ENCODE data around the gene APOL1.
A peak's percentile ranks its signal among the peaks of the same experiment; 100 is the strongest.
"Not testable (repeated sequence)": the region's sequence is repeated elsewhere in the genome, so short reads cannot be mapped to it uniquely, and the experiment has no call there.

APOL1 gene

GRCh38 chr22:36250292-36250960 is 2.5 kb upstream of the APOL1 start:
- not testable (repeated sequence) for H3K36me3 ChIP-seq (ENCODE audit: insufficient read depth, low read depth, low read length); H3K27me3 ChIP-seq (ENCODE audit: insufficient read depth, low read length); H3K4me3 ChIP-seq (ENCODE audit: low read length); H3K9ac ChIP-seq (ENCODE audit: low read depth, low read length); H3K27ac ChIP-seq (ENCODE audit: low read length); H3K4me1 ChIP-seq (ENCODE audit: insufficient read depth, low read length)
- H3K9me3 ChIP-seq (ENCODE audit: insufficient read depth, low read depth, low read length), result peaks cover 13% of the 10 kb centered on the region

- not testable (repeated sequence) for H3K4me1 ChIP-seq (ENCODE audit: insufficient read depth, low read length); H3K27me3 ChIP-seq (ENCODE audit: insufficient read depth, low read length); H3K27ac ChIP-seq (ENCODE audit: low read length); H3K9ac ChIP-seq (ENCODE audit: low read depth, low read length); H3K36me3 ChIP-seq (ENCODE audit: insufficient read depth, low read depth, low read length); H3K4me3 ChIP-seq (ENCODE audit: low read length)
- peaks cover 13% of the 10 kb centered on the region for H3K9me3 ChIP-seq (ENCODE audit: insufficient read depth, low read depth, low read length)
Measured at GRCh38 chr22:36251979-36252608, 839 bp upstream of the APOL1 start.

- no peak overlapping the region for H3K27ac ChIP-seq (ENCODE audit: low read length)
- H3K4me3 ChIP-seq (ENCODE audit: low read length), result no peak overlapping the region
- peaks cover 18% of the 10 kb centered on the region for H3K4me1 ChIP-seq (ENCODE audit: insufficient read depth, low read length)
- H3K9me3 ChIP-seq (ENCODE audit: insufficient read depth, low read depth, low read length), result peaks cover 9% of the 10 kb centered on the region
- H3K36me3 ChIP-seq (ENCODE audit: insufficient read depth, low read depth, low read length), result no peaks in the 10 kb centered on the region
- H3K9ac ChIP-seq (ENCODE audit: low read depth, low read length), result no peak overlapping the region
- H3K27me3 ChIP-seq (ENCODE audit: insufficient read depth, low read length), result no peaks in the 10 kb centered on the region; the same call in 1 of the 2 replicates
Measured at GRCh38 chr22:36253523-36254490, 874 bp downstream of the APOL1 start.

GRCh38 chr22:36255572-36255971 is 2.6 kb downstream of the APOL1 start:
- H3K4me3 ChIP-seq (ENCODE audit: low read length), result not testable (repeated sequence)

GRCh38 chr22:36256478-36256877 is 3.5 kb downstream of the APOL1 start:
- Histone ChIP-seq H3K36me3 (ENCODE audit: insufficient read depth, low read depth, low read length) (no peaks in the 10 kb centered on the region), H3K27me3 (ENCODE audit: insufficient read depth, low read length) (no peaks in the 10 kb centered on the region; the same call in 1 of the 2 replicates), H3K27ac (ENCODE audit: low read length) (no peak overlapping the region), H3K9ac (ENCODE audit: low read depth, low read length) (no peak overlapping the region), H3K4me1 (ENCODE audit: insufficient read depth, low read length) (peaks cover 25% of the 10 kb centered on the region), H3K4me3 (ENCODE audit: low read length) (no peak overlapping the region), H3K9me3 (ENCODE audit: insufficient read depth, low read depth, low read length) (no peaks in the 10 kb centered on the region)

More at GRCh38 chr22:36255572-36255971, 2.6 kb downstream of the APOL1 start:
- not testable (repeated sequence) for H3K9me3 ChIP-seq (ENCODE audit: insufficient read depth, low read depth, low read length); H3K27me3 ChIP-seq (ENCODE audit: insufficient read depth, low read length); H3K9ac ChIP-seq (ENCODE audit: low read depth, low read length); H3K27ac ChIP-seq (ENCODE audit: low read length); H3K36me3 ChIP-seq (ENCODE audit: insufficient read depth, low read depth, low read length)
- peaks cover 29% of the 10 kb centered on the region for H3K4me1 ChIP-seq (ENCODE audit: insufficient read depth, low read length)

GRCh38 chr22:36257308-36257707 is 4.4 kb downstream of the APOL1 start:
- H3K36me3 ChIP-seq (ENCODE audit: insufficient read depth, low read depth, low read length), result no peaks in the 10 kb centered on the region
- H3K4me1 ChIP-seq (ENCODE audit: insufficient read depth, low read length), result peaks cover 25% of the 10 kb centered on the region
- H3K9ac ChIP-seq (ENCODE audit: low read depth, low read length), result no peak overlapping the region

GRCh38 chr22:36257948-36258670 is 5.2 kb downstream of the APOL1 start:
- Histone ChIP-seq H3K9ac (ENCODE audit: low read depth, low read length) (peak overlapping the region; percentile 49; the same call in 1 of the 2 replicates), H3K4me3 (ENCODE audit: low read length) (no peak overlapping the region), H3K36me3 (ENCODE audit: insufficient read depth, low read depth, low read length) (no peaks in the 10 kb centered on the region), H3K9me3 (ENCODE audit: insufficient read depth, low read depth, low read length) (no peaks in the 10 kb centered on the region), H3K27ac (ENCODE audit: low read length) (peak overlapping the region; percentile 41), H3K27me3 (ENCODE audit: insufficient read depth, low read length) (no peaks in the 10 kb centered on the region; the same call in 1 of the 2 replicates), H3K4me1 (ENCODE audit: insufficient read depth, low read length) (peaks cover 25% of the 10 kb centered on the region)

More at GRCh38 chr22:36257308-36257707, 4.4 kb downstream of the APOL1 start:
- H3K4me3 ChIP-seq (ENCODE audit: low read length), result no peak overlapping the region
- H3K27ac ChIP-seq (ENCODE audit: low read length), result no peak overlapping the region
- H3K9me3 ChIP-seq (ENCODE audit: insufficient read depth, low read depth, low read length), result no peaks in the 10 kb centered on the region
- no peaks in the 10 kb centered on the region; the same call in 1 of the 2 replicates for H3K27me3 ChIP-seq (ENCODE audit: insufficient read depth, low read length)

- Histone ChIP-seq H3K27ac (ENCODE audit: low read length) (peak overlapping the region; percentile 41), H3K9ac (ENCODE audit: low read depth, low read length) (peak overlapping the region; percentile 49; the same call in 1 of the 2 replicates), H3K9me3 (ENCODE audit: insufficient read depth, low read depth, low read length) (no peaks in the 10 kb centered on the region), H3K4me3 (ENCODE audit: low read length) (peak overlapping the region; percentile 28; the same call in 1 of the 2 replicates), H3K4me1 (ENCODE audit: insufficient read depth, low read length) (peaks cover 25% of the 10 kb centered on the region), H3K36me3 (ENCODE audit: insufficient read depth, low read depth, low read length) (no peaks in the 10 kb centered on the region), H3K27me3 (ENCODE audit: insufficient read depth, low read length) (no peaks in the 10 kb centered on the region)
Measured at GRCh38 chr22:36258701-36259614, 6.0 kb downstream of the APOL1 start.

GRCh38 chr22:36259615-36260300 is 6.8 kb downstream of the APOL1 start:
- Histone ChIP-seq H3K9me3 (ENCODE audit: insufficient read depth, low read depth, low read length) (no peaks in the 10 kb centered on the region), H3K9ac (ENCODE audit: low read depth, low read length) (peak overlapping the region; percentile 49; the same call in 1 of the 2 replicates), H3K36me3 (ENCODE audit: insufficient read depth, low read depth, low read length) (no peaks in the 10 kb centered on the region), H3K4me3 (ENCODE audit: low read length) (peak overlapping the region; percentile 28; the same call in 1 of the 2 replicates), H3K4me1 (ENCODE audit: insufficient read depth, low read length) (peaks cover 25% of the 10 kb centered on the region), H3K27me3 (ENCODE audit: insufficient read depth, low read length) (no peaks in the 10 kb centered on the region), H3K27ac (ENCODE audit: low read length) (peak overlapping the region; percentile 41)

GRCh38 chr22:36261675-36262074 is 8.7 kb downstream of the APOL1 start:
- not testable (repeated sequence) for H3K9ac ChIP-seq (ENCODE audit: low read depth, low read length); H3K27me3 ChIP-seq (ENCODE audit: insufficient read depth, low read length); H3K27ac ChIP-seq (ENCODE audit: low read length); H3K9me3 ChIP-seq (ENCODE audit: insufficient read depth, low read depth, low read length); H3K4me3 ChIP-seq (ENCODE audit: low read length); H3K36me3 ChIP-seq (ENCODE audit: insufficient read depth, low read depth, low read length)
- H3K4me1 ChIP-seq (ENCODE audit: insufficient read depth, low read length), result peaks cover 22% of the 10 kb centered on the region

All from iPS-20b (cell line).